H1 (cell line): Measurements from ENCODE around the gene OTUD5. TPM values are rescaled to one million over a fixed set of nuclear protein-coding genes. Genes with fewer than 3 reads are reported as not detected.

Experiments
- GTF2F1 ChIP-seq: IDR thresholded peaks from 2 replicates; pipeline ENCODE4 v1.6.1; 2012; ENCODE audit warnings: low read depth, low read length, improper control_type of control experiment, borderline replicate concordance
- POLR2A ChIP-seq, 2 experiments: IDR thresholded peaks; 1 replicate in 1 of 2; 2 replicates in 1 of 2; pipeline ENCODE4 v1.6.1; 2011; ENCODE audit warnings: low read depth in 2 of 2, low read length in 2 of 2, mild to moderate bottlenecking in 2 of 2; ENCODE audit errors: control extremely low read depth in 1 of 2
- RXRA ChIP-seq: IDR thresholded peaks from 2 replicates; pipeline ENCODE4 v1.6.1; 2011; ENCODE audit warnings: low read depth, mild to moderate bottlenecking, low read length, moderate library complexity; ENCODE audit not compliant: insufficient read depth
- SP1 ChIP-seq: IDR thresholded peaks from 2 replicates; pipeline ENCODE4 v1.6.1; 2011; ENCODE audit warnings: low read depth, low read length
- polyA plus RNA-seq, 7 experiments: library from polyadenylated mRNA; depleted of rRNA in 3 of 7; stranded (reverse) in 5 of 7; unstranded in 2 of 7; fragments of >200 nt in 5 of 7; fragments of 200-250 nt in 2 of 7; gene quantifications; 1 replicate in 5 of 7; 2 replicates in 1 of 7; 4 replicates in 1 of 7; pipeline versions ENCODE4 v1.2.1 to v1.2.3, GENCODE V29; 2011 to 2013; ENCODE audit warnings: missing spikeins in 2 of 7, mixed read lengths in 2 of 7
- total RNA-seq: library from RNA; stranded (reverse); fragmentation: NEBNext Ultra II Directional; extraction: Animal tissue kit (Norgen Biotek cat#: 25700); gene quantifications from 2 replicates; pipeline ENCODE4 v1.2.1, GENCODE V29; 2021
- TF ChIP-seq, protein P1 (sequence below): fragments of 300-600 bp; sonication (generic); IDR thresholded peaks from 2 replicates; pipeline ENCODE4 v1.7.1; 2012; ENCODE audit warnings: low read length, moderate library complexity, mild to moderate bottlenecking, inconsistent platforms; ENCODE audit not compliant: insufficient replicate concordance
- TF ChIP-seq, protein P2 (sequence below): IDR thresholded peaks from 2 replicates; pipeline ENCODE4 v1.6.1; 2012; ENCODE audit warnings: inconsistent platforms

Gene OTUD5
- total and polyA plus RNA-seq, 2 of the 8 experiments (the other 6 are each of a cell fraction or from before 2014, with no cell fraction given): 46.3 to 53.5 TPM

DNA sequence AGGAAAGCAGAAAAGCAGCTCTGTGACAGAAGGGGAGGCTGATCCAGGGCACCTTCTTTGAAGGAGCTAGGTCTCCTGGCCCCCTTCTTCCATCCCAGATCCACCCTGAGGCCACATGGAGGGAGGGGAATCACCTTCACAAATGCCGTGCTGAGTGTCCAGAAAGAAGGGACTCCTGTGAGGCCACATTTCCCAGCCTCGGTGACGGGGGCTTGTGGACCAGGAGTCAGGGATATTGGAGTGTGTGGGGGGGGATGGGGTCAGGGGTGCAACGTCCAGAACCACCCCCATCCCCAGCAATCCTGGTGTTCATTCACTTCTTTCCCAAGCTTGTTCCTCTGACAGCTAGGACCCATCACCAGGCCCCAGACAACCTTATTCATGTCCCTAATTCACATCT lies 64.5 kb downstream of the OTUD5 start (continued):
- TF ChIP-seq, protein P1, sequence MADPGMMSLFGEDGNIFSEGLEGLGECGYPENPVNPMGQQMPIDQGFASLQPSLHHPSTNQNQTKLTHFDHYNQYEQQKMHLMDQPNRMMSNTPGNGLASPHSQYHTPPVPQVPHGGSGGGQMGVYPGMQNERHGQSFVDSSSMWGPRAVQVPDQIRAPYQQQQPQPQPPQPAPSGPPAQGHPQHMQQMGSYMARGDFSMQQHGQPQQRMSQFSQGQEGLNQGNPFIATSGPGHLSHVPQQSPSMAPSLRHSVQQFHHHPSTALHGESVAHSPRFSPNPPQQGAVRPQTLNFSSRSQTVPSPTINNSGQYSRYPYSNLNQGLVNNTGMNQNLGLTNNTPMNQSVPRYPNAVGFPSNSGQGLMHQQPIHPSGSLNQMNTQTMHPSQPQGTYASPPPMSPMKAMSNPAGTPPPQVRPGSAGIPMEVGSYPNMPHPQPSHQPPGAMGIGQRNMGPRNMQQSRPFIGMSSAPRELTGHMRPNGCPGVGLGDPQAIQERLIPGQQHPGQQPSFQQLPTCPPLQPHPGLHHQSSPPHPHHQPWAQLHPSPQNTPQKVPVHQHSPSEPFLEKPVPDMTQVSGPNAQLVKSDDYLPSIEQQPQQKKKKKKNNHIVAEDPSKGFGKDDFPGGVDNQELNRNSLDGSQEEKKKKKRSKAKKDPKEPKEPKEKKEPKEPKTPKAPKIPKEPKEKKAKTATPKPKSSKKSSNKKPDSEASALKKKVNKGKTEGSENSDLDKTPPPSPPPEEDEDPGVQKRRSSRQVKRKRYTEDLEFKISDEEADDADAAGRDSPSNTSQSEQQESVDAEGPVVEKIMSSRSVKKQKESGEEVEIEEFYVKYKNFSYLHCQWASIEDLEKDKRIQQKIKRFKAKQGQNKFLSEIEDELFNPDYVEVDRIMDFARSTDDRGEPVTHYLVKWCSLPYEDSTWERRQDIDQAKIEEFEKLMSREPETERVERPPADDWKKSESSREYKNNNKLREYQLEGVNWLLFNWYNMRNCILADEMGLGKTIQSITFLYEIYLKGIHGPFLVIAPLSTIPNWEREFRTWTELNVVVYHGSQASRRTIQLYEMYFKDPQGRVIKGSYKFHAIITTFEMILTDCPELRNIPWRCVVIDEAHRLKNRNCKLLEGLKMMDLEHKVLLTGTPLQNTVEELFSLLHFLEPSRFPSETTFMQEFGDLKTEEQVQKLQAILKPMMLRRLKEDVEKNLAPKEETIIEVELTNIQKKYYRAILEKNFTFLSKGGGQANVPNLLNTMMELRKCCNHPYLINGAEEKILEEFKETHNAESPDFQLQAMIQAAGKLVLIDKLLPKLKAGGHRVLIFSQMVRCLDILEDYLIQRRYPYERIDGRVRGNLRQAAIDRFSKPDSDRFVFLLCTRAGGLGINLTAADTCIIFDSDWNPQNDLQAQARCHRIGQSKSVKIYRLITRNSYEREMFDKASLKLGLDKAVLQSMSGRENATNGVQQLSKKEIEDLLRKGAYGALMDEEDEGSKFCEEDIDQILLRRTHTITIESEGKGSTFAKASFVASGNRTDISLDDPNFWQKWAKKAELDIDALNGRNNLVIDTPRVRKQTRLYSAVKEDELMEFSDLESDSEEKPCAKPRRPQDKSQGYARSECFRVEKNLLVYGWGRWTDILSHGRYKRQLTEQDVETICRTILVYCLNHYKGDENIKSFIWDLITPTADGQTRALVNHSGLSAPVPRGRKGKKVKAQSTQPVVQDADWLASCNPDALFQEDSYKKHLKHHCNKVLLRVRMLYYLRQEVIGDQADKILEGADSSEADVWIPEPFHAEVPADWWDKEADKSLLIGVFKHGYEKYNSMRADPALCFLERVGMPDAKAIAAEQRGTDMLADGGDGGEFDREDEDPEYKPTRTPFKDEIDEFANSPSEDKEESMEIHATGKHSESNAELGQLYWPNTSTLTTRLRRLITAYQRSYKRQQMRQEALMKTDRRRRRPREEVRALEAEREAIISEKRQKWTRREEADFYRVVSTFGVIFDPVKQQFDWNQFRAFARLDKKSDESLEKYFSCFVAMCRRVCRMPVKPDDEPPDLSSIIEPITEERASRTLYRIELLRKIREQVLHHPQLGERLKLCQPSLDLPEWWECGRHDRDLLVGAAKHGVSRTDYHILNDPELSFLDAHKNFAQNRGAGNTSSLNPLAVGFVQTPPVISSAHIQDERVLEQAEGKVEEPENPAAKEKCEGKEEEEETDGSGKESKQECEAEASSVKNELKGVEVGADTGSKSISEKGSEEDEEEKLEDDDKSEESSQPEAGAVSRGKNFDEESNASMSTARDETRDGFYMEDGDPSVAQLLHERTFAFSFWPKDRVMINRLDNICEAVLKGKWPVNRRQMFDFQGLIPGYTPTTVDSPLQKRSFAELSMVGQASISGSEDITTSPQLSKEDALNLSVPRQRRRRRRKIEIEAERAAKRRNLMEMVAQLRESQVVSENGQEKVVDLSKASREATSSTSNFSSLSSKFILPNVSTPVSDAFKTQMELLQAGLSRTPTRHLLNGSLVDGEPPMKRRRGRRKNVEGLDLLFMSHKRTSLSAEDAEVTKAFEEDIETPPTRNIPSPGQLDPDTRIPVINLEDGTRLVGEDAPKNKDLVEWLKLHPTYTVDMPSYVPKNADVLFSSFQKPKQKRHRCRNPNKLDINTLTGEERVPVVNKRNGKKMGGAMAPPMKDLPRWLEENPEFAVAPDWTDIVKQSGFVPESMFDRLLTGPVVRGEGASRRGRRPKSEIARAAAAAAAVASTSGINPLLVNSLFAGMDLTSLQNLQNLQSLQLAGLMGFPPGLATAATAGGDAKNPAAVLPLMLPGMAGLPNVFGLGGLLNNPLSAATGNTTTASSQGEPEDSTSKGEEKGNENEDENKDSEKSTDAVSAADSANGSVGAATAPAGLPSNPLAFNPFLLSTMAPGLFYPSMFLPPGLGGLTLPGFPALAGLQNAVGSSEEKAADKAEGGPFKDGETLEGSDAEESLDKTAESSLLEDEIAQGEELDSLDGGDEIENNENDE: no peak
- no peak for TF ChIP-seq RXRA
- no peak for TF ChIP-seq POLR2A (IDR thresholded peaks at IDR 0.05; ENCODE audit: control extremely low read depth in 1 of 2, low read depth in 2 of 2, low read length in 2 of 2)
- TF ChIP-seq, protein P2, sequence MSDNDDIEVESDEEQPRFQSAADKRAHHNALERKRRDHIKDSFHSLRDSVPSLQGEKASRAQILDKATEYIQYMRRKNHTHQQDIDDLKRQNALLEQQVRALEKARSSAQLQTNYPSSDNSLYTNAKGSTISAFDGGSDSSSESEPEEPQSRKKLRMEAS: no peak
- TF ChIP-seq GTF2F1: no peak
- TF ChIP-seq SP1: no peak
